Posterior cingulate gyrus (tissue), 11 donors: Measurements from ENCODE around the gene ADRA2C.

ENCODE experiments used
- DNase-seq, 10 donors: peaks; one replicate each; pipeline versions ENCODE4 v3.0.0 to v3.0.0-alpha.2; 2020 to 2021; ENCODE audit warnings: mixed read lengths in 3 of 10
- intact Hi-C: fragments of 100-400 bp; cut with DNase I; formaldehyde crosslinking; loops from one replicate; pipeline ENCODE4 v1.15.1; 2023

Gene ADRA2C

GRCh38 chr4:3766036-3766784 lies at the start of gene ADRA2C:
Gene ADRA2C (plus strand): TSS chr4:3766385. CDS start chr4:3766607, 222 bp downstream.
- peak in 2 of 10 donors; percentile 37 to 45 for DNase-seq
- intact Hi-C loops = loop anchor here (10.0 kb wide), 1 partner anchor 109 kb away; no protein-coding TSS in a partner anchor

- peak in 5 of 10 donors; percentile 1 to 63 (median 39) for DNase-seq
Measured at GRCh38 chr4:3716631-3717235, 49.5 kb upstream of the ADRA2C start.

GRCh38 chr4:3717241-3717640 lies 48.9 kb upstream of the ADRA2C start:
- peak in 4 of 10 donors; percentile 23 to 73 (median 34) for DNase-seq
- intact Hi-C loops = no loop called here

More at GRCh38 chr4:3716631-3717235, 49.5 kb upstream of the ADRA2C start:
- intact Hi-C loops = no loop called here

GRCh38 chr4:3718462-3718861 lies 47.7 kb upstream of the ADRA2C start:
- intact Hi-C loops = no loop called here
- peak in 1 of 10 donors; percentile 12 for DNase-seq

GRCh38 chr4:3719191-3719590 lies 47.0 kb upstream of the ADRA2C start:
- peak in 3 of 10 donors; percentile 19 to 57 (median 29) for DNase-seq
- intact Hi-C loops = no loop called here

GRCh38 chr4:3719836-3720235 lies 46.3 kb upstream of the ADRA2C start:
- DNase-seq = peak in 4 of 10 donors; percentile 6 to 81 (median 58)
- intact Hi-C loops = no loop called here

- DNase-seq = no peak
- intact Hi-C loops = no loop called here
Measured at GRCh38 chr4:3720466-3720865, 45.7 kb upstream of the ADRA2C start.

- DNase-seq = peak in 2 of 10 donors; percentile 55 to 65
- intact Hi-C loops = no loop called here
Measured at GRCh38 chr4:3721186-3721585, 45.0 kb upstream of the ADRA2C start.

- DNase-seq = peak in 7 of 10 donors; percentile 28 to 86 (median 40)
- intact Hi-C loops = no loop called here
Measured at GRCh38 chr4:3721627-3722026, 44.6 kb upstream of the ADRA2C start.

- intact Hi-C loops = no loop called here
- DNase-seq = peak in 2 of 10 donors; percentile 59 to 61
Measured at GRCh38 chr4:3722446-3723231, 43.5 kb upstream of the ADRA2C start.

GRCh38 chr4:3723232-3723642 lies 42.9 kb upstream of the ADRA2C start:
- peak in 2 of 10 donors; percentile 50 to 51 for DNase-seq
- intact Hi-C loops = no loop called here

GRCh38 chr4:3724319-3725231 lies 41.6 kb upstream of the ADRA2C start:
- peak in 1 of 10 donors; percentile 53 for DNase-seq
- intact Hi-C loops = no loop called here

GRCh38 chr4:3725936-3726870 lies 40.0 kb upstream of the ADRA2C start:
- intact Hi-C loops = no loop called here
- no peak for DNase-seq

GRCh38 chr4:3727847-3728469 lies 38.2 kb upstream of the ADRA2C start:
- no peak for DNase-seq
- intact Hi-C loops = no loop called here

GRCh38 chr4:3729188-3729881 lies 36.9 kb upstream of the ADRA2C start:
- intact Hi-C loops = no loop called here
- no peak for DNase-seq

GRCh38 chr4:3729882-3730226 lies 36.3 kb upstream of the ADRA2C start:
- no peak for DNase-seq
- intact Hi-C loops = no loop called here

- no peak for DNase-seq
- intact Hi-C loops = no loop called here
Measured at GRCh38 chr4:3730422-3731190, 35.6 kb upstream of the ADRA2C start.
